Esophagus (tissue), 2 donors: Measurements from ENCODE around the gene FASTKD1. TPM values are rescaled to one million over a fixed set of nuclear protein-coding genes. Genes with fewer than 3 reads are reported as not detected.
A peak's percentile ranks its signal among the peaks of the same experiment; 100 is the strongest.
"Not testable (repeated sequence)": the region's sequence is repeated elsewhere in the genome, so short reads cannot be mapped to it uniquely, and the experiment has no call there.

Source experiments
- H3K27ac ChIP-seq, 2 donors: one replicate each; pipeline ENCODE4 v1.5.1; 2013; ENCODE audit warnings: low read depth in 2 of 2, mild to moderate bottlenecking in 2 of 2, inconsistent platforms in 1 of 2, low read length in 1 of 2, moderate library complexity in 1 of 2
- H3K27me3 ChIP-seq, 2 donors: one replicate each; pipeline ENCODE4 v1.6.1; 2013; ENCODE audit warnings: low read length in 2 of 2, control low read depth in 1 of 2, mild to moderate bottlenecking in 1 of 2; ENCODE audit not compliant: insufficient read depth in 2 of 2, control insufficient read depth in 1 of 2
- H3K36me3 ChIP-seq, 2 donors: one replicate each; pipeline ENCODE4 v1.6.1; 2013; ENCODE audit warnings: low read length in 1 of 2; ENCODE audit not compliant: control insufficient read depth in 2 of 2, insufficient read depth in 2 of 2
- H3K4me1 ChIP-seq, 2 donors: one replicate each; pipeline ENCODE4 v1.6.1; 2013; ENCODE audit warnings: low read length in 1 of 2; ENCODE audit not compliant: control insufficient read depth in 2 of 2, insufficient read depth in 2 of 2
- H3K4me3 ChIP-seq, 2 donors: one replicate each; pipeline ENCODE4 v1.5.1; 2013; ENCODE audit warnings: low read length in 2 of 2, mild to moderate bottlenecking in 2 of 2, low read depth in 1 of 2, moderate library complexity in 1 of 2
- H3K9me3 ChIP-seq, 2 donors: one replicate each; pipeline ENCODE4 v1.6.1; 2013; ENCODE audit warnings: mild to moderate bottlenecking in 2 of 2, low read depth in 1 of 2, low read length in 1 of 2, moderate library complexity in 1 of 2; ENCODE audit not compliant: control insufficient read depth in 2 of 2, insufficient read depth in 1 of 2
- whole genome bisulfite sequencing, 2 donors: extraction: QIAGEN DNeasy Blood & Tissue Kit; methylation state at CpG; one replicate each; pipeline ENCODE4 v1.1.7; 2013; 5-methylcytosine and 5-hydroxymethylcytosine counted together
- polyA plus RNA-seq, 2 donors: library from polyadenylated mRNA; stranded (reverse); fragments of 200-250 nt; gene quantifications; one replicate each; pipeline ENCODE4 v1.2.3, GENCODE V29; 2013
- donor health status: healthy with polysubstance abuse.
- donor health status: Bipolar disorder and iron deficiency.

Gene FASTKD1
- polyA plus RNA-seq, 2 donors, result 14.2 to 58.5 TPM

DNA sequence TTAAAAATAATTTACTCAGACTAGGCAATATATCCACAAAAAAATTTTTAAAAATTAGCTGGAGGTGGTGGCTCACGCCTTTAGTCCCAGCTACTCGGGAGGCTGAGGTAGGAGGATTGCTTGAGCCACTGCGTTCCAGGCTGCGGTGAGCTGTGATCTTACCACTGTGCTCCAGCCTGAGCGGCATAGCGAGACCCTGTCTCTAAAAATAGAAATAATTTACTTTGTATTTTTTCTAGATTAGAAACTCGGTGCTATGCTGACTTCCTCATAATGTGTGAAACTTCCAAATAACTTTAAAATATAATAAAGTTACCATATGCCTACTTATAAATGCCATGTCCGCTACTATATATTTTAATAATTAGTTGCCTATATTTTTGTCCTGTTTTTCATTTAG is 17.1 kb upstream of the FASTKD1 start:
- Histone ChIP-seq H3K4me3 (no peak overlapping the region), H3K36me3 (no peaks in the 10 kb centered on the region), H3K27me3 (no peaks in the 10 kb centered on the region), H3K27ac (no peak overlapping the region), H3K4me1 (no peaks in the 10 kb centered on the region), H3K9me3 (no peaks in the 10 kb centered on the region)
- WGBS, 2 donors, result 84% methylated on average over 8 of the region's 8 CpGs

DNA sequence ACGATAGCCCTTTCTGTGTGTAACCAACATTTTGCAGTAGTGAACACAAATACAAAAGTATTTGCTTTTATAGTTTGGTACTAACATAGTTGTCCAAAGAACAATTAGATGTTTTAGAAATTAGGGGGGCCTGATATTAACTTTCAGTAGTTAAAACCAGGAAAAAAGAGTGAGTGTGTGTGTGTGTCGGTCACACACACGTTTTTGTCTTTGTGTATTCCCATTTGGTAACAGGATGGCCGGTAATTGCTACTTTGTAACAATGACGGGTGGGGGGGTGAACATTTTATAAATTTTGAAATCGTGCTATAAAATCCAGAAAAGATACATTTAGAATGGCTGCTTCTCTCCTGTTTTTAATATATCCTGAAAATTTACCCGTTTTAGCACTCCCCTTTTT is 12.0 kb upstream of the FASTKD1 start:
- Histone ChIP-seq H3K4me3 (peak overlapping the region; percentile 99), H3K9me3 (no peaks in the 10 kb centered on the region), H3K27ac (peak overlapping the region in 1 of 2 donors; percentile 44)

DNA sequence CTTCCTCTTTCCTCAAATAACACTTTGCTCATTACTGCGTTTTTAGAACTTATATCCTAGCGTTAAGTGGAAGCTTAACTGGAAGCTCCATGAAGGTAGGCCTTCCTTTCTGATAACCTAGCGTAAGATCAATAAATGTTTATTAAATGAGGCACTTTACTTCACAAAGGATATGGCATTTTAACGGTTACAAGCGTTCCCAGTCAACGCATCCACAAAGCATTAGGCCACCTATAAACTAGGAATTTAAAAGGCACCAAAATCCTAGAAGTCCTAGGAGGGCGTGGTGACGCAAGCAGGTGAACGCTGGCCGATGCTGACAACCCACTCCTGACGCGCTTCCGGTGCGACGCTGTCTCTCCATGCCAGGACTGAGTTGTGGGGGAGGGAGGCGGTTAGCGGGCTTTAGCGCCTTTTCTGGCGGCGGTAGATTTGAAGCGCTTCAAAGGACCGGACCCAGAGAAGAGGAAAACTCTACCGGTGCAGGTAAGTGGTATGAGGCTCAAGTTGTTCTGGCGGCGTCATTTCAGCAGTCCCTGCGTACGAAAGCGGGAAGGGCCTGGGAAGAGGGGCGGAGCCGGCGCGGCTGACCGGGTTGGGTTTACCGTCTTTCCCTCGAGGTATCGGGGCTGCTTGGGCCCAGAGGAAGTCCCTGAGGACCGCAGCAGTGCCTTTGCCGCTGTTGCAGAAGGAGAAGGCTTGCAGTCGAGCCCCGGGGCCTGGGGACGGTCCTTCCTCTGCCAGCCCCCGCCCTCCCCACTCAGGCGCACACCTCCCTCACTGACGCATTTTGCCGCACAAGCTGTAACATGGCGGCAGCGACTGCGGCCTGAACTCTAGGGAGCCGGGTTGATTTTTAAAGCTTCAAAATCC is 10.6 kb upstream of the FASTKD1 start, which contains the start of gene PPIG:
PPIG (plus strand) TSS at position 347 of the 873 bp plus-strand sequence. CDS start 19,691 bp downstream, outside the sequence.
- Histone ChIP-seq H3K4me3 (peak within 1 kb of the TSS; percentile 99), H3K27ac (peak within 1 kb of the TSS; percentile 99 to 100), H3K27me3 (no peaks in the 10 kb centered on the region), H3K36me3 (no peaks in the 10 kb centered on the region), H3K9me3 (no peaks in the 10 kb centered on the region), H3K4me1 (no peaks in the 10 kb centered on the region)
- 6% methylated on average over 45 to 49 of the region's 49 CpGs for WGBS, 2 donors

More for the DNA sequence above, 12.0 kb upstream of the FASTKD1 start:
- Histone ChIP-seq H3K4me1 (no peaks in the 10 kb centered on the region), H3K27me3 (no peaks in the 10 kb centered on the region), H3K36me3 (no peaks in the 10 kb centered on the region)
- WGBS, 2 donors, result 9 to 13% methylated on average over 7 of the region's 7 CpGs

DNA sequence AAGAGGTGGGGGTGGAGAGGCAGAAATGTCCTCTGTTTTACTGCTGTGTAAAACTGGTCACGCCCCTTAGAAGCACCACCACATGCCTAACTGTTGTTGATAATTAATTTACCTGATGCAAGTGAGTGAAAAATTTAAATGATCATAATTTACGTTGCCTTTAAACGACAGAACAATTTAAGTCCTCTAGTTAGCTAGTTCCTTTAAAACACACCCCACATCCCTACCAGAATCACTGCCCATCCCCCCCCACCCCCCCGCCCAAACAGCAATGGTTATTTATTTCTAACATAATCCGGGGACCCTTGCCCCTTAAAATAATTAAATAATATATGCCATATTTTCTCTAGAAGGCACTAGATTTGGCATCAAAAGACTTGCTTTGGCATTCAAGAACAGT is 9.9 kb upstream of the FASTKD1 start:
- WGBS, 2 donors, result 94% methylated on average over 5 of the region's 5 CpGs
- Histone ChIP-seq H3K9me3 (no peaks in the 10 kb centered on the region), H3K4me3 (no peak overlapping the region), H3K27me3 (no peaks in the 10 kb centered on the region), H3K36me3 (no peaks in the 10 kb centered on the region), H3K4me1 (no peaks in the 10 kb centered on the region), H3K27ac (no peak overlapping the region)

DNA sequence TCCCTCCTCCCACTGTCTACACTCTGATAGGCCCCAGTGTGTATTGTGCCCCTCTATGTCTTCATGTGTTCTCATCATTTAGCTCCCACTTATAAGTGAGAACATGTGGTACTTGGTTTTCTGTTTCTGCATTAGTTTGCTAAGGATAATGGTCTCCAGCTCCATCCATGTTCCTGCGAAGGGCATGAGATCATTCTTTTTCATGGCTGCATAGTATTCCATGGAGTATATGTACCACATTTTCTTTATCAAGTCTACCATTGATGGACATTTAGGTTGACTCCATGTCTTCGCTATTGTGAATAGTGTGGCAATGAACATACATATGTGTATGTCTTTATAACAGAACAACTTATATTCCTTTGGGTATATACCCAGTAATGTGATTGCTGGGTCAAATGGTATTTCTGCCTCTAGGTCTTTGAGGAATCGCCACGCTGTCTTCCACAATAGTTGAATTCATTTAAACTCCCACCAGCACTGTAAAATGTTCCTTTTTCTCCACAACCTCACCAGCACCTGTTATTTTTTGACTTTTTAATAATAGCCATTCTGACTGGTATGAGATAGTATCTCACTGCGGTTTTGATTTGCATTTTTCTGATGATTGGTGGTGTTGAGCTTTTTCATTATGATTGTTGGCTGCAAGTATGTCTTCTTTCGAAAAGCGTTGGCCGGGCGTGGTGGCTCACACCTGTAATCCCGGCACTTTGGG is 9.0 kb upstream of the FASTKD1 start:
- not testable (repeated sequence) for H3K9me3 ChIP-seq, H3K4me1 ChIP-seq, H3K36me3 ChIP-seq, H3K27ac ChIP-seq, H3K4me3 ChIP-seq, H3K27me3 ChIP-seq
- 97 to 98% methylated on average over 10 of the region's 10 CpGs for WGBS, 2 donors

DNA sequence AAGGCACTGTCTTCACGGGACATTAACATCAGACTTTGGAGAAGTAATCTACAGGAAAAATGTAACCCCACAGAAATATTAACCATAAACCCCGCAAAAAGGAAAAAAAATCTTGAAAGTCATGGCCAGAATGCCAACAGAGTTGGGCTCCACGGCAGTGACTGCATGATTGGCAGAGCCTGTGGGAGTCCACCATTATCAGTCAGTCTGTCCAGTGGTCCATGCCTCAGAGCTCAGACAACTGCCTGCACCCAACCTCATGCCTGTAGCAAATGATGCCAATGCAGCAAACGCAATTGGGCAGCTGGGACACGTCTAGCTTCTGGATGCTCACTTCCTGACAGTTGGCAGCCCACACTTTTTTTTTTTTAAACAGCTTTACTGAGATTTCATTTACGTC is 5.4 kb upstream of the FASTKD1 start:
- no peak overlapping the region for H3K27ac ChIP-seq
- WGBS, 2 donors, result 44 to 62% methylated on average over 6 of the region's 6 CpGs
- no peak overlapping the region for H3K4me3 ChIP-seq
- no peaks in the 10 kb centered on the region for H3K36me3 ChIP-seq
- no peaks in the 10 kb centered on the region for H3K9me3 ChIP-seq
- H3K4me1 ChIP-seq, result no peaks in the 10 kb centered on the region
- H3K27me3 ChIP-seq, result no peaks in the 10 kb centered on the region

DNA sequence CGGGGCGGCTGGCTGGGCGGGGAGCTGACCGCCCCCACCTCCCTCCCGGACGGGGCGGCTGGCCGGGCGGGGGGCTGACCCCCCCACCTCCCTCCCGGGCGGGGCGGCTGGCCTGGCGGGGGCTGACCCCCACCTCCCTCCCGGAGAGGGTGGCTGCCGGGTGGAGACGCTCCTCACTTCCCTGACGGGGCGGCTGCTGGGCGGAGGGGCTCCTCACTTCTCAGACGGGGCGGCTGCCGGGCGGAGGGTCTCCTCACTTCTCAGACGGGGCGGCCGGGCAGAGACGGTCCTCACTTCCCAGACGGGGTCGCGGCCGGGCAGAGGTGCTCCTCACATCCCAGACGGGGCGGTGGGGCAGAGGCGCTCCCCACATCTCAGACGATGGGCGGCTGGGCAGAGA is 1.6 kb upstream of the FASTKD1 start:
- H3K4me1 ChIP-seq, H3K36me3 ChIP-seq, H3K27me3 ChIP-seq, H3K27ac ChIP-seq, H3K9me3 ChIP-seq, H3K4me3 ChIP-seq: not testable (repeated sequence)
- 90 to 92% methylated on average over 12 to 36 of the region's 36 CpGs for WGBS, 2 donors

DNA sequence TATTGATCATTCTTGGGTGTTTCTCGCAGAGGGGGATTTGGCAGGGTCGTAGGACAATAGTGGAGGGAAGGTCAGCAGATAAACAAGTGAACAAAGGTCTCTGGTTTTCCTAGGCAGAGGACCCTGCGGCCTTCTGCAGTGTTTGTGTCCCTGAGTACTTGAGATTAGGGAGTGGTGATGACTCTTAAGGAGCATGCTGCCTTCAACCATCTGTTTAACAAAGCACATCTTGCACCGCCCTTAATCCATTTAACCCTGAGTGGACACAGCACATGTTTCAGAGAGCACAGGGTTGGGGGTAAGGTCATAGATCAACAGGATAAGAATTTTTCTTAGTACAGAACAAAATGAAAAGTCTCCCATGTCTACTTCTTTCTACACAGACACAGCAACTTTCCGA is 874 bp upstream of the FASTKD1 start:
- 76 to 79% methylated on average over 5 of the region's 5 CpGs for WGBS, 2 donors
- H3K4me1 ChIP-seq, H3K4me3 ChIP-seq, H3K27ac ChIP-seq, H3K36me3 ChIP-seq, H3K27me3 ChIP-seq, H3K9me3 ChIP-seq: not testable (repeated sequence)

DNA sequence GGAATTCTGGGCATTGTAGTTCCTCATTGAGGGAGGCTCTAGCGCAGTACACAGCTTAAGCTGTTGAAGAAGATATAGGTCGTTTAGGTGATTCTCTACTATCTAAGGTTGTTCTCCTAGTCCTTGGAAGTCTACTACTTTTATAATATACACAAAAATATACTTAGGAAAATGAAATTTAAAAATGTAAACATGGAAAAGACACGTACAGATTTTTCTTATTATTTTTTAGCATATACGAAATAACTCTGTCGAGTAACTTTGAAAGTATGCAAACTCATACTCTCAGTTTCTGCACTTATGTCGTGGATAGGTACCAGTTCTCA is 272 bp upstream of the FASTKD1 start:
- WGBS, 2 donors, result 30 to 33% methylated on average over 6 of the region's 6 CpGs
- no peaks in the 10 kb centered on the region for H3K36me3 ChIP-seq
- H3K4me1 ChIP-seq, result no peaks in the 10 kb centered on the region
- H3K27me3 ChIP-seq, result no peaks in the 10 kb centered on the region
- H3K27ac ChIP-seq, result no peak overlapping the region
- no peaks in the 10 kb centered on the region for H3K9me3 ChIP-seq
- H3K4me3 ChIP-seq, result peak overlapping the region; percentile 65 to 73

DNA sequence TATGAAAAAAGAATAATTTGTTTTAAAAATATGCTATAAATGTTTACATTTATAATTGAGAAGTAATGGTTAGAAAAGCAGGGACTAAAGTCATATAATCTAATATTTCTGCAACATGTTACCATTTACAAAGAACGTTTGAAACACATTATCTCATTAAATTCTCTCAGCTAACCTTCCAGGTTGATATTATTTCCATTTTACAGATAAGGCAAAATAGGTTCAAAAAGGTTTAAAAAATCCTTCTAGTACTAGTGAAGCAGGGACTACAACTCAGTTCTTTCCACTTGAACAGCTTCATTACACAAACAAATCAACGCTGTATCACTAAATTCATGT is 875 bp downstream of the FASTKD1 start:
- H3K27me3 ChIP-seq, result no peaks in the 10 kb centered on the region
- H3K27ac ChIP-seq, result no peak overlapping the region
- H3K4me3 ChIP-seq, result peak overlapping the region; percentile 65 to 73
- no peaks in the 10 kb centered on the region for H3K36me3 ChIP-seq
- H3K9me3 ChIP-seq, result no peaks in the 10 kb centered on the region
- H3K4me1 ChIP-seq, result no peaks in the 10 kb centered on the region
- WGBS, 2 donors, result 19 to 20% methylated on average over 2 of the region's 2 CpGs
